OCI-LY1 (cell line): ENCODE results near the gene MLX.
"Not testable (repeated sequence)": the region's sequence is repeated elsewhere in the genome, so short reads cannot be mapped to it uniquely, and the experiment has no call there.

Experiments used
- H2AFZ ChIP-seq: fragments of 200-600 bp; sonication (generic), shearing (Covaris generic); 2 replicates; pipeline ENCODE4 v1.6.0; 2014; ENCODE audit warnings: antibody characterized with exemption, mild to moderate bottlenecking, low read length
- H3F3A ChIP-seq: fragments of 200-600 bp; sonication (generic), shearing (Covaris generic); 2 replicates; pipeline ENCODE4 v1.6.0; 2014; ENCODE audit warnings: mild to moderate bottlenecking, antibody characterized with exemption, low read length, moderate library complexity; ENCODE audit not compliant: insufficient read depth
- H3K27ac ChIP-seq: fragments of 200-600 bp; sonication (generic); 2 replicates; pipeline ENCODE4 v1.5.1; 2014; ENCODE audit warnings: low read length, mixed run types, mild to moderate bottlenecking, low read depth; ENCODE audit not compliant: poor library complexity, severe bottlenecking
- H3K27me3 ChIP-seq: fragments of 200-600 bp; sonication (generic); 2 replicates; pipeline ENCODE4 v1.6.0; 2014; ENCODE audit warnings: antibody characterized with exemption, mild to moderate bottlenecking, low read length, moderate library complexity; ENCODE audit not compliant: insufficient read depth
- H3K36me3 ChIP-seq: fragments of 200-600 bp; sonication (generic); 2 replicates; pipeline ENCODE4 v1.6.1; 2014; ENCODE audit warnings: mild to moderate bottlenecking, antibody characterized with exemption, low read length, moderate library complexity, mixed read lengths; ENCODE audit not compliant: insufficient read depth
- H3K4me1 ChIP-seq: fragments of 200-600 bp; sonication (generic); 2 replicates; pipeline ENCODE4 v1.5.1; 2014; ENCODE audit warnings: mild to moderate bottlenecking, low read length, moderate library complexity; ENCODE audit not compliant: insufficient read depth, severe bottlenecking
- H3K4me2 ChIP-seq: fragments of 200-600 bp; sonication (generic), shearing (Covaris generic); 2 replicates; pipeline ENCODE4 v1.6.1; 2014; ENCODE audit warnings: low read length
- H3K4me3 ChIP-seq: fragments of 200-600 bp; sonication (generic); 2 replicates; pipeline ENCODE4 v1.5.1; 2014; ENCODE audit warnings: low read length, low read depth, mild to moderate bottlenecking, mixed read lengths; ENCODE audit not compliant: poor library complexity, severe bottlenecking
- H3K79me2 ChIP-seq: fragments of 200-600 bp; shearing (Covaris generic); 2 replicates; pipeline ENCODE4 v1.6.1; 2016; ENCODE audit warnings: mixed run types, low read length, mixed read lengths; ENCODE audit not compliant: insufficient read depth
- H3K9ac ChIP-seq: fragments of 200-600 bp; sonication (generic), shearing (Covaris generic); 2 replicates; pipeline ENCODE4 v1.6.1; 2014; ENCODE audit warnings: mild to moderate bottlenecking, low read length, mixed read lengths
- H3K9me2 ChIP-seq: fragments of 200-600 bp; sonication (generic), shearing (Covaris generic); 2 replicates; pipeline ENCODE4 v1.6.1; 2014; ENCODE audit warnings: low read depth, mild to moderate bottlenecking, low read length, mixed read lengths
- H3K9me3 ChIP-seq: fragments of 200-600 bp; shearing (Covaris generic); 2 replicates; pipeline ENCODE4 v1.6.1; 2014; ENCODE audit warnings: low read length, mixed read lengths
- H4K20me1 ChIP-seq: fragments of 200-600 bp; sonication (generic), shearing (Covaris generic); 2 replicates; pipeline ENCODE4 v1.6.0; 2016; ENCODE audit warnings: mild to moderate bottlenecking, low read length; ENCODE audit not compliant: insufficient read depth
- EZH2 ChIP-seq: fragments of 200-600 bp; sonication (generic), shearing (Covaris generic); IDR thresholded peaks from 2 replicates; pipeline ENCODE4 v1.8.0; 2017; ENCODE audit warnings: borderline replicate concordance, mixed run types, mild to moderate bottlenecking, antibody characterized with exemption, low read length, moderate library complexity, mixed read lengths
- TF ChIP-seq, protein P1 (sequence below): fragments of 200-600 bp; sonication (generic), shearing (Covaris generic); IDR thresholded peaks from 2 replicates; pipeline ENCODE4 v1.5.1; 2017; ENCODE audit warnings: mild to moderate bottlenecking, antibody characterized with exemption, low read length, moderate library complexity, mixed read lengths

Gene MLX

GRCh38 chr17:42543190-42544079, 23.5 kb upstream of the MLX start:
- no peak overlapping the region for H3K27ac ChIP-seq
- H3K36me3 ChIP-seq, result peaks cover 33% of the 10 kb centered on the region
- no peaks in the 10 kb centered on the region for H3K9me2 ChIP-seq
- no peak overlapping the region for H3K4me2 ChIP-seq
- no peak overlapping the region for H3K9ac ChIP-seq
- no peaks in the 10 kb centered on the region for H3F3A ChIP-seq
- no peaks in the 10 kb centered on the region for H3K79me2 ChIP-seq
- no peaks in the 10 kb centered on the region for H3K27me3 ChIP-seq
- no peaks in the 10 kb centered on the region for H4K20me1 ChIP-seq
- H3K4me1 ChIP-seq, result peaks cover 6% of the 10 kb centered on the region
- no peak overlapping the region for H2AFZ ChIP-seq
- H3K4me3 ChIP-seq, result no peak overlapping the region
- TF ChIP-seq EZH2, result no peak
- TF ChIP-seq, protein P1, sequence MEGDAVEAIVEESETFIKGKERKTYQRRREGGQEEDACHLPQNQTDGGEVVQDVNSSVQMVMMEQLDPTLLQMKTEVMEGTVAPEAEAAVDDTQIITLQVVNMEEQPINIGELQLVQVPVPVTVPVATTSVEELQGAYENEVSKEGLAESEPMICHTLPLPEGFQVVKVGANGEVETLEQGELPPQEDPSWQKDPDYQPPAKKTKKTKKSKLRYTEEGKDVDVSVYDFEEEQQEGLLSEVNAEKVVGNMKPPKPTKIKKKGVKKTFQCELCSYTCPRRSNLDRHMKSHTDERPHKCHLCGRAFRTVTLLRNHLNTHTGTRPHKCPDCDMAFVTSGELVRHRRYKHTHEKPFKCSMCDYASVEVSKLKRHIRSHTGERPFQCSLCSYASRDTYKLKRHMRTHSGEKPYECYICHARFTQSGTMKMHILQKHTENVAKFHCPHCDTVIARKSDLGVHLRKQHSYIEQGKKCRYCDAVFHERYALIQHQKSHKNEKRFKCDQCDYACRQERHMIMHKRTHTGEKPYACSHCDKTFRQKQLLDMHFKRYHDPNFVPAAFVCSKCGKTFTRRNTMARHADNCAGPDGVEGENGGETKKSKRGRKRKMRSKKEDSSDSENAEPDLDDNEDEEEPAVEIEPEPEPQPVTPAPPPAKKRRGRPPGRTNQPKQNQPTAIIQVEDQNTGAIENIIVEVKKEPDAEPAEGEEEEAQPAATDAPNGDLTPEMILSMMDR, result no peak
- no peaks in the 10 kb centered on the region for H3K9me3 ChIP-seq

- Histone ChIP-seq H3F3A (no peaks in the 10 kb centered on the region), H3K4me1 (peaks cover 14% of the 10 kb centered on the region), H3K79me2 (no peaks in the 10 kb centered on the region), H3K4me3 (no peak overlapping the region), H3K9me2 (no peaks in the 10 kb centered on the region), H4K20me1 (no peaks in the 10 kb centered on the region), H3K9ac (no peak overlapping the region), H3K4me2 (no peak overlapping the region), H2AFZ (no peak overlapping the region), H3K9me3 (no peaks in the 10 kb centered on the region), H3K36me3 (peaks cover 25% of the 10 kb centered on the region), H3K27me3 (no peaks in the 10 kb centered on the region), H3K27ac (no peak overlapping the region)
- TF ChIP-seq, protein P1, result no peak
- no peak for TF ChIP-seq EZH2
These were observed 22.0 kb upstream of the MLX start for GRCh38 chr17:42544874-42545283.

DNA sequence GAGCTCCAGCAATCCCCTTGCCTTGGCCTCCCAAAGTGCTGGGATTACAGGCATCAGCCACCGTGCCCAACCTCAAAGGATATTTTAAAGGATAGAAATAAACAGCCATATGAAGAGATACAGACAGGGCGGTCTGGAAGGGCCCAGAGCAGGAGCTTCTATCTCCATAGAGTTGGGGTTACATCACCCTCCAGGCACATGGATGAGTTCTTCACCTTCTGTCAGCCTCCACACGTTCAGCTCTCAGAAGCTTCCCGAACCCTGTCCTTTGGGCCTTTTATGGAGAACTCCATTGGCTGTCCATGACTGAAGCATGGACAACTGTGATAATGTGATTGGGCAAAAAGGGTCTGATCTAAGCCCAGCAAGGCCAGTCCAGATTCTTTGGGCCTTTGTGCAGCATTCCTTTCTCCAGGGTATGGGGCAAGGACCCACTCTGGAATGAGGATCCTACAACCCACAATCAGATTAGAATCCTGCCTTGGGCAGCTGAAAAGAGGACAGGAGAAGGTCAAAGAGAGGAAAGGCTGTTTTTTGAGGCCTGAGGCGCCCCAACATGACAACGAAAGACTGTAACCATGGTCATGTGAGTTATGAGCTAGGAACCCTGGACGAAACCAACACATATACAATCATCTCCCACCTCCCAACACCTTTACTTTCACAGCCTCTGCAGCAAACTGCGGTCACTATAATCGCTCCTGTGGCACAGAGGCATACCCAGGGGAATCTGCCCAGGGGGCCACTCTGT, 21.0 kb upstream of the MLX start:
- Histone ChIP-seq H3K4me1 (peaks cover 14% of the 10 kb centered on the region), H3K36me3 (peaks cover 24% of the 10 kb centered on the region)
- not testable (repeated sequence) for H4K20me1 ChIP-seq, H3K9ac ChIP-seq, H3K4me2 ChIP-seq, H3K27me3 ChIP-seq, H3K27ac ChIP-seq, H3K4me3 ChIP-seq, H2AFZ ChIP-seq, H3F3A ChIP-seq, H3K9me3 ChIP-seq, H3K9me2 ChIP-seq, H3K79me2 ChIP-seq
